GM21737 (cell line): Measurements from ENCODE around the gene TPI1.
A peak's percentile ranks its signal among the peaks of the same experiment; 100 is the strongest.

Experiments used
- ATAC-seq: cut with Tn5 transposase; IDR thresholded peaks from one replicate; pipeline ENCODE4 v1.9.1; 2021; ENCODE audit warnings: mild to moderate bottlenecking, moderate library complexity; ENCODE audit not compliant: unreplicated experiment

The TPI1 gene

GRCh38 chr12:6828781-6829535 is 38.4 kb upstream of the TPI1 start:
- no peak for ATAC-seq

GRCh38 chr12:6829536-6830220 is 37.7 kb upstream of the TPI1 start:
- no peak for ATAC-seq

GRCh38 chr12:6830286-6830890 is 36.9 kb upstream of the TPI1 start:
- ATAC-seq, result no peak

GRCh38 chr12:6830999-6831398 is 36.3 kb upstream of the TPI1 start:
- no peak for ATAC-seq

- no peak for ATAC-seq
Measured at GRCh38 chr12:6831450-6831995, 35.8 kb upstream of the TPI1 start.

GRCh38 chr12:6832125-6832524 is 35.2 kb upstream of the TPI1 start:
- no peak for ATAC-seq

GRCh38 chr12:6833189-6833890 is 34.0 kb upstream of the TPI1 start:
- no peak for ATAC-seq

GRCh38 chr12:6834254-6834653 is 33.1 kb upstream of the TPI1 start:
- ATAC-seq, result no peak

GRCh38 chr12:6834873-6835272 is 32.5 kb upstream of the TPI1 start:
- no peak for ATAC-seq

GRCh38 chr12:6836851-6837250 is 30.5 kb upstream of the TPI1 start:
- no peak for ATAC-seq

- ATAC-seq, result no peak
Measured at GRCh38 chr12:6837370-6838060, 29.8 kb upstream of the TPI1 start.

- no peak for ATAC-seq
Measured at GRCh38 chr12:6838854-6839253, 28.5 kb upstream of the TPI1 start.

GRCh38 chr12:6839482-6840201 is 27.7 kb upstream of the TPI1 start:
- ATAC-seq, result peak; percentile 62

GRCh38 chr12:6840330-6840729 is 27.0 kb upstream of the TPI1 start:
- no peak for ATAC-seq

- no peak for ATAC-seq
Measured at GRCh38 chr12:6840761-6841515, 26.4 kb upstream of the TPI1 start, which contains the start of gene GNB3. Gene GNB3, plus strand, starts transcription at chr12:6840925. Its CDS starts 363 bp downstream, at chr12:6841288.

- no peak for ATAC-seq
Measured at GRCh38 chr12:6842075-6842474, 25.3 kb upstream of the TPI1 start.

GRCh38 chr12:6843118-6843902 is 24.0 kb upstream of the TPI1 start:
- no peak for ATAC-seq

- no peak for ATAC-seq
Measured at GRCh38 chr12:6845395-6845794, 21.9 kb upstream of the TPI1 start.
